Measurements from ENCODE around the gene ADAM8.
"Not testable (repeated sequence)": the region's sequence is repeated elsewhere in the genome, so short reads cannot be mapped to it uniquely, and the experiment has no call there.

The ADAM8 gene

DNA sequence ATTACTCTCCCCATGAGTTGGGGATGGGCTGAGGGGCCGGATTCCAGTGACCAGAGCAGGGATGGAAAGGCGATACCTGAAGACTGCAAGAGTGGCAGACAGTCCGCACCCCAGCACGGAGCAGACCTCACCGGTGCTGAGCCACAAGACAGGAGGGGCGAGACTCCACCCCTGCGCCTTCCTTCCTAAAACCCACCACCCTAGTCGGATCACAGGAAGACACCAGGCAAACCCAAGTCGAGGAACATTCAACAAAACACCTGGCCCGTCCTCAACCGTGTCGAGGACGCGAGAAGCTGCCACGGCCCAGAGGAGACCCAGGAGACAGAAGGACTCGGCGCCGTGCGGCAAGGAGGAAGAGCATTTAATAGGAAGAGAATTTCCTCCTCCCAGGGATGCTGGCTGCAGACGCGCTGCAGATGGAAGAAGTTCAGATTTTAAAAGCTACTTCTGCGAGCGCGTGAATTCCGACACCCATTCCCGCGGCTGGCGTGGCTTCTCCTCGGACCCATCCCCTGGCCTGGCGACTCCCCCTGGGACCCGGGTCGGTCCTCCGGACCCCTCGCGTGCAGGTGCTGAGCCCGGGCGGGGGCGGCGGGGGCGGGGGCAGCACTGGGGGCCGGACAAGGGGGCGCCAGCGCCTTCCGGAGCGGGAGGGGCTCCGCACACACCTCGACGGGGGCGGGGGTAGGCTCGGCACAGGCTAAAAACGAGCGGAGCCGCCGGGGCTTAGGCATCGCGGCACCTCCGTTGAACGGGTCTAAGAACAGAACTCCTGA is 47.2 kb downstream of the ADAM8 start:
- DNase-seq: no peak

DNA sequence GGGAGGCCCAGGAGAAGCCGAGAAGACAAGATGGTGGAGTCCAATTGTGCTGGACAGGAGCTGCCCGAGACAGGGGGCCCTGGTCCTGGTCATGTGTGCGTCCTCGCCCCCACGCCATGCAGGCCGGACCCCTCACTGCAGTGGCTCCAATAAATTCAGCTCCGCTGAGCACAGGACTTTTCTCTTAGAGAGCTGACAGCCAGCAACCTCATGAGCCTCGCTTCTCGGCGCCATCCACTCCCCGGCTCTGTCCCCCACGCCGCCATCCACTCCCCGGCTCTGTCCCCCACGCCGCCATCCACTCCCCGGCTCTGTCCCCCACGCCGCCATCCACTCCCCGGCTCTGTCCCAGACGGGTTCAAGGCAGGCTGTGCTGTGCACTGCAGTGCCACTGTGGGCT is 49.4 kb downstream of the ADAM8 start:
- no peak for DNase-seq

DNA sequence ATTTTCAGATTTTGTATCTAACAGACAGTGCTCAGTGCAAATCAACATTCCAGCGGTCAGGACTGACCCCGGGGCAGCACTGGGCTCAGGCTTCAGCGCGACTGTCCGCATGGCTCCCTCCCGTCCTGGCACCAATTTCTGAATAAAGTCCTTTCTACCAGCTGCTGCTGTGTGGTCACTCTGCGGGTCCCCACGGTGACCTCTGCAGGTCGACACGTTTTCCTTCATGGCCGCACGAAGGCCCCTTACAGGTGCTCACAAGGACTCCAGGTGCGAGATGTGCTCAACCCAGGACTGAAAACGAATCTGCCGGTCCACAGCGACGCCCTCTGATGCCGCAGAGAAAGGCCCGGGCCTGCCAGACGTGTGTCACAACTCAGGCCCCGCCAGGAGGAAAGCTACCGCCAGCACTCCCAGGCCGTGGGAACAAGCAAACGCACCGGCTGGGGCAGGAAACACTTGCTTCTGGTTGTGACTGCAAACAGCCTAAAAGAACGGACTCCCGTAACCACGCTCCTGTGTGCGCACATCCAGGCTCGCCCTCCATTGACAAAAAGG is 50.3 kb downstream of the ADAM8 start:
- no peak for DNase-seq

DNA sequence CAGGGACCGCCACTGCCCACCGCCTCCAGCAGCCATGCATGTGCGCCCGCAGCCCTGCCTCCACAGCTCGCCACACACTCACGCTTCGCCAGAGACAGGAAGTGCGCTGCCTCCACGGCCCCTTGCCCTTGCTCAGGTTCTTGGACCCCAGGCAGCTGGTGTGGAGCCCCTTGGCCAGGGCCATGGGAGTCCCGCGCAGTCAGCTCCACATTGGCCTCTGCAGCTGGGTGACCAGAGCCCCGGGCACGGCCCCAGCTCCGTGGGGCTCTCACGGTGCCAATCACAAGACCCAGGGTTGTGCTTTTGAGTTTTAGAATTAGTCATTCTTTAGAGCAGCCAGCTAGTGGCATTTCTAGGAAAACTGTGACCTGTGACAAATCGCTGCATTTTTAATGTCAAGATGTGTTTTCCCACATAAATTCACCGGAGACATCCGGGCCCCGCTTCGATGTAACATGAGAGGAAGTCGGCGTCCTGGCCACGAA is 50.9 kb downstream of the ADAM8 start:
- DNase-seq: no peak

DNA sequence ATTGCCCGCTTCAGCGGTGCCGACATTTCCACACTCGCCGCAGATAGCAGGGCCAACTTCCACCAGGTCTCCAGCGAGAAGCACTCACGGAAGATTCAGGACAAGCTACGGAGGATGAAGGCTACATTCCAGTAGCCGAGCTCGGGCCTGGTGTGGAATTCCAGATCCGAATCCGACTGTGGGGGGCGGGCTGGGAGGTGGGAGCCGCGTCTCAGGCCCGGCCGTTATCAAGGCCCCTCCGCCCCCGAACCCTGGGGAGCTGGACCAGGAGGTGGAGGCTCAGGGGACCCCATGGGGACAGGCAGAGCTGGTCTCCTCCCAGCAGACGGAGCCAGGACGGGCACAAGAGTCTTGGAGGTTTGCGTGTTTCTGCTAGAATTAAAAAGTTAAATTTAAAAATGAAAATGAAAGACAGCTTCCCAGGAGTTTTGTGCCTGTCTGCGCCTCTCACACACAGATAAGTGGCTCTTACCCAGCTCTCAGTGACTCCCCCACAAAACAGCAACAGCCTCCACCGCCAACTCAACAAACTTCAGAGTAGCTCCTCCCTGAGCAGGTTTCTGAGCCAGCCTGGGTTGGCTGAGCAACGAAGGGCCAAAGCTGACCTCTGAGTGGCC is 51.8 kb downstream of the ADAM8 start:
- no peak for DNase-seq

DNA sequence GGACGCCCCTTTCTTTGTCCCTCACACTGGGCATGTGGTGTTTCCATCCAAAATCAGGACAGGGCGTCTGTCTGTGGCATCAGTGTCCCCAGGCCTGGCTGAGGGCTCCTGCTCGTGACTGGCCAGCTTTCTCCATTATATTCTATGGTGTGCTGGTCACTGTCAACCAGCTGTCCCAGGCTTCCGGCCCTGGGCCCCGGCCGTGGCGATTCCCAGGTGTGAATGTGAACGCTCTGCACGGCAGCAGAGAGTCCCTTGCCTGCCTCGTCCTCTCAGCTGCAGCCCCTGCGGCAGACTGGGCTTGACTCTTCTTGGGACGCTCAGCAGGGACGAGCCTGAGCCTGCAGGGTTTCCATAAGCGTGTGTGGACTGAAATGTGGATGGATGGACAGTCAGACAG is 52.6 kb downstream of the ADAM8 start:
- no peak for DNase-seq

DNA sequence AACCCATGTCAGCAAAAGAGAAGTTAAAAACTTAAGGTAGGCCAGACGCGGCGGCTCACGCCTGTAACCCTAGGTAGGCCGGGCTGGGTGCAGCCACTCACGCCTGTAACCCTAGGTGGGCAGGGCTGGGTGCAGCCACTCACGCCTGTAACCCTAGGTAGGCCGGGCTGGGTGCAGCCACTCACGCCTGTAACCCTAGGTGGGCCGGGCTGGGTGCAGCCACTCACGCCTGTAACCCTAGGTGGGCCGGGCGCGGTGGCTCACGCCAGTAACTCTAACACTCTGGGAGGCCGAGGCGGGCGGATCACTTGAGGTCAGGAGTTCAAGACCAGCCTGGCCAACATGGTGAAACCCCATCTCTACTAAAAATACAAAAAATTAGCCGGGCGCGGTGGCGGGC is 54.9 kb downstream of the ADAM8 start:
- not testable (repeated sequence) for DNase-seq

DNA sequence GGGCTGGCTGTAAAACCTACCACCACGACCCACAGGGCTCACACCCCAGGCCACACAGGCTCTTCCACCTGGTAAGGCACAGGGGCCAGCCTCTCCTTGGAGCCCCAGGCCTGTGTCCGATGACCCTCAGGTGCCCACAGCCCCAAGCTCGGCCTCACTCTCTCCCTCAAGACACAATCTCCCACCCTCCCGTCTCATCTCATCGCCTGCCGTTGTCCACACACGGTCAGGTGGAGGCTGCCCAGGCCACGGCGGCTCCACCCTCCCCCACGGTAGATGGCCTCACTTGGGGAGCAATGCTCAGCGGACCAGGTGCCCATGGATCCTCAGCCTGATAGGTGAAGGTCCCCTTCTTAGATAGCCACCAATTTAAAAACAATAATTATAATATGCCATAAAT is 55.3 kb downstream of the ADAM8 start:
- DNase-seq: no peak

DNA sequence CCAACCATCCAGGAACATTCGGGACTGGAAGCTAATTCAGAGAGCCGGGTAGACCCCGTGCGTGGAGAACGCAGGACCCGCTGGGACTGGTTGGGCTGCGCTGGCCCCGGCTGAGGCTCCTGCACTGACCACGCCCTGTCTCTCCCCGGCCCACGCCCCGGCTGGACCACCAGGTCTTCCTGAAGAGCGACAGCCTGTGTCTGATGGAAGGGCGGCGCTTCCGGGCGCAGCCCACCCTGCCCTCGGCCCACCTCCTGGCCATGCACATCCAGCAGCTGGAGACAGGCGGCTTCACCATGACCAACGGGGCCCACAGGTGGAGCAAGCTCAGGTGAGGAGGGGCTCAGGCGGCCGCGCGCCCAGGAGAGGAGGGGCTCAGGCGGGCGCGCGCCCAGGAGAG is 56.9 kb downstream of the ADAM8 start:
- DNase-seq: no peak

DNA sequence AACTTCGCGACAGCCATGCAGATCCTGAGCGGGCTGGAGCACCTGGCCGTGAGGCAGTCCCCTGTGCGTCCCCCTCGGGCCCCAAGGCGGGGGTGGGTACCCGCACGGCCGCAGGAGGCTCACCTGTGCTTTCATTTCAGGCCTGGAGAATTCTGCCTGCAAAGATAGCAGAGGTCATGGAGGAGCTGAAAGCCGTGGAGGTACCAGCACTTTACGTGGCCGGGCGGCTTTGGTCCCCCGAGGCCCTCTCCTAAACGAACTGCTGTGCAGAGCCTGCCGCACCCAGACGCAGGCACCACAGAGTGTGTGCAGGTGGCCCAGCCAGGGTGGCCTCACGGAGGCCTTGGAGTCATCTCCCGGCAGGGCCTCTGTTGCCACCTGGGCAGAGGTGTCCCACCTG is 57.8 kb downstream of the ADAM8 start:
- no peak for DNase-seq

DNA sequence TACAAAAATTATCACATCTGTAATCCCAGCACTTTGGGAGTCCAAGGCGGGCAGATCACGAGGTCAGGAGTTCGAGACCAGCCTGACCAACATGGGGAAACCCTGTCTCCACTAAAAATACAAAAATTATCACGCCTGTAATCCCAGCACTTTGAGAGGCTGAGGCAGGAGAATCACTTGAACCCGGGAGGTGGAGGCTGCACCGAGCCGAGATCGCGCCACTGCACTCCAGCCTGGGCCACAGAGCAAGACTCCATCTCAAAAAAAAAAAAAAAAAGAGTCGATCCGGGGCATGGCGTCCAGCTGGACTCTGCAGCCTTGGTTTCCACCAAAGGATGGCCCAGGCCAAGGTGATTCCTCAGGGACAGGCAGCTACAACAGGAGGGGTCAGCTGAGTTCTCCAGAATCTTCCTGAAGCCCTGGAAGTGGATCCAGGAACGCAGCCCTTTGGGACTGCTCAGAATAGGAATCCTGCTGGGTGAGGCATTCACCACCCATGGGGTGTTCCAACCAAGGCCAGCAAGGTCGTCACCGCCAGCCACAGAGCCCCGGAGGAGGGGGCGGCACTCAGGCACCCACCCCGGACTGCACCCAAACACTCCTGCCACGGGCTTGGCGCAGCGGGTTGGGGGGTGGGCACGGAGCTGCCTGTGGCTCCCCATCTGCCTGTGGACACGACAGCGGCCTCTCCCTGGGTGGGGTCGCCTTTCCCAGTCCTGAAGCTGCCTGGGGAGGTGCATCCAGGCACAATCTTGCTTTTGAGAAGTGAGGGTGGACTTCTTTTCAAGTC is 58.7 kb downstream of the ADAM8 start:
- DNase-seq: no peak

DNA sequence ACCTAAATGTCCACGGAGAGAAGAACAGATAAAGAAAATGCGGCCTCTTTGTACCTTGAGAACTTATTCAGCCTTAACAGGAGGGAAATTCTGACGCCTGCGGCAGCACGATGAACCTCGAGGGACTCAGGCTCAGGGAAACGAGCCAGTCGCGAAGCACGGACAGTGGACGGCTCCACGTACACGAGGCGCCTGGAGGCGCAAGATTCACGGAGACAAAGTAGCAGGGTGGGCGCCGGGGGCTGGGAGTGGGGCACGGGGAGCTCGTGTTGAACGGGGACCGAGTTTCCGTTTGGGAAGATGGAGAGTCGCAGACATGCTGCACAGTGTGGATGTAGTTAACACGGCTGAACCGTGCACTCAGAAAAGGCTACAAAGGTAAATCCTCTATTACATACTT is 59.9 kb downstream of the ADAM8 start:
- DNase-seq: no peak

DNA sequence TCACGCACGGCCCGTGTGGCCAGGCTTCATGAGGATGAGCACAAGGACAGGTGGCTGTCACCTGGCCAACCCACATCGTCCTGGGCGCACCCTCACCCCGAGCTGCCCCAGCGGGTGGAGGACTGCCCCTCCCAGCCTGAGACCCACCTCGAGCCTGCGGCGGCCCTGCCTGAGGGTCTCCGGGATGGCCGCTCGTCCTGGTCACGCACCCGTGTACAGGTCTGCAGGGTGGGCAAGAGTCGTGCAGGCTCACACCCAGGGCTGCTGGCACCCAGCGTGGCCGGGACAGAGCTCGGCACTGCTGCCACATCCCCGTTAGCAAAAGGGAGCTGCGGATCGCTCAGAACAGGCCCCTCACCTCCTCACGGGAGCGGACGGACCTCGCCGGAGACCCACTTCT is 61.1 kb downstream of the ADAM8 start:
- no peak for DNase-seq

DNA sequence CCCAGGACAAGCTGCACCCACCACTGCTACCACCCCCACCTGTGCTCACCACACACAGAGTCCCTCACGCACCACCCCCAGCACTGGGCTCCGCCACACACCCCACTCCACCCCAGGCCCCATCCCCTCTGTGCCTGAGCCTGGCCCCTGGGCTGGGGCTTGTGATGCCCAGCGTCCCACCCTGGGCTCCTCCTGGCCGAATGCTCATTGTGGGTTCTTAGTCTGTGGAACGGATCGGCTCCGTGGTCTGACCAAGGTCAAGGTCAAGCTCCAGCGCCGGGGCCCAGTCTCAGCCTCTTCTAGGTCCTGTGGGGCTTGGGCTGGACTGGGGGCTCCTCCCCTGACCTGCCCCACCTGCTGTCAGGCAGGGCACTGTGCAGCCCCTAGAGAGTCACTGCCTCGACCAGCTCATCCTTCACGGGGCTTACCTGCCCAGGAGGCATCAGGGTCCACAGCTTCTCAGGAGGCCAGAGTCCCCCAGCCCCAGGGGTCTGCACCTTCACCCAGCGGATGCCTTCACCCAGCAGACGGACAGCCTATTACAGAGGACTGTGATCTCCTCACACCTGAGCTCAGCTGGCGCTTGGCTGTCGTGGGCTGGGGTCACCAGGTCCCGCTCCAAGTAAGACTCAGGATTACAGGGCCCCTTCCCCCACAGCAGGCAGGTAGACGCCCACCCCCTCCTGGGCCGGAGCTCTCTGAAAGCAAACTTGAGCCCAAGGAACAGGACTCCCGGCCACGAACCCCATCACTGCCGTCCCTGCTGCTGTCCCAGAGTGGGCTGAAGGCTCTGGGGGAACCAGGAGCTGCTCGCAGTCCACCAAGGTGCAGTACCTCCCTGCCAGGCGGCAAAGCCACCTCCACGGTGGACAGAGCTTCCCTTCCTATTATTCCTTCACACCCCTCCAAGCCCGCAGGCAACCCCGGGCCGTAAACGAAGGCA is 61.9 kb downstream of the ADAM8 start:
- no peak for DNase-seq

DNA sequence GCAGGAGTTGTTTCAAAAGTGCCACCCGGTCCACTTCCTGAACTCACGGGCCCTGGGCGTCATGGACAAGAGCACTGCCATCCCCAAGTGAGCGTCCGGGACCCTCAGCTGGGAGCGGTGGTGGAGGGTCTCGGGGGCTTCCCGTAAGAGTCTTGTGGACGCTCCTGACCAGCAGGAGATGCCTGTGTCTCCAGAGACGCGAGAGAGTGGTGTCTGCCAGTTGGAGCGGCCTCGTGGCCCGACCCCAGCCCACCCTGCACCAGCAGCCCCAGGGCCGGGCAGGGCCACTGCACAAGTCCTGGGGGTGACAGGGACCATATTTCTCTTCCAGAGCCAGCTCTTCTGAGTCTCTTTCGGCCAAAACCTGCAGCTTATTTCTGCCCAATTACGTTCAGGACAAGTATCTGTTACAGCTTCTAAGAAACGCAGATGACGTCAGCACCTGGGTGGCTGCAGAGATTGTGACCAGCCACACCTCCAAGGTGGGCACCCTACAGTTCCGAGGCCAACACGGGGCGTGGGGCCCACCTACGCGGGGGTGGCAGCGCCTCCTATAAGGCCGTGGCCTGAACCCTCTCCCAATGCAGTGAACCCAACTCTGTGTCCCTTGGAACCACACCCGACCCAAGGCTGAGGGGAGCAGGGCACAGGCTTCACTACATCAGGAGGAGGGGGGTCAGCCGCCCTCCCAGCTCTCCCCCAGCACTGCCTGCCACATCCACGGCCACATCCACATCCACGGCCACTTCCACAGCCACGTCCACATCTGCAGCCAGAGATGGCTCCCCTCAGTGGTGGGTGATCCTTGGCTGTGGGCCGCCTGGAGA is 62.8 kb downstream of the ADAM8 start:
- no peak for DNase-seq

DNA sequence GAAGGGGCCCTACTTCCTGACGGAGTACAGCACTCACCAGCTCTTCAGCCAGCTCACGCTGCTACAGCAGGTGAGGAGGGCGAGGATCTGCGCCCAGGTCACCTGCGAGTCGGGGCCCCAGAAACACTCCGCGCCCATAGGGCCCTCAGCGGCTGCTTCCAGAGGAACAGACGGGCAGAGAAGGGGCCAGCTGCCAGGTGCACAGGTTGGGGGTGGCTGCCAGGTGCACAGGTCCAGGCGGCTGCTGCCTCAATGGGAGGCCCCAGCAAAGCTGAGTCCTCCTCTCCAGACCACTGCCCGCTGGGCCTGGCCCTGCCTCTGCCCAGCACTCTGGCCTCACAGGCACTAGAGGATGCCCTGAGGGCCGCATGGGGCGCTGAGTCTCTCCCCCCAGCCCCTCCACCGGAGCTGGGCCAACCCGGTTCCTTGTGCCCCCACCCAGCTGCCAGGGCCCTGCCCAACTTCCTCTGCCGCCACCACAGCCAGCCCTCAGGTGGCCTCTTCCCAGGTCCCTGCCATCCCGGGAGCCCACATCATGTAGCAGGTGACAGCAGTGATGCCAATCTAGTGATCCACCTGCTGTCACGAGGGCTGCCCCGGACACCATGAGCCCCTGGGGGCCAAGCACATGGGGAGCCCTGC is 63.7 kb downstream of the ADAM8 start:
- DNase-seq: no peak
